ENCODE measurements around the gene RPF1.

GRCh38 chr1:84493747-84494146 is 14.7 kb downstream of the RPF1 start:
- no peak for TF ChIP-seq POLR2A (IDR thresholded peaks at IDR 0.05)
- TF ChIP-seq POLR2AphosphoS5 (IDR thresholded peaks at IDR 0.05) = no peak

All from breast epithelium (tissue), 3 donors.